PFSK-1 (cell line): ENCODE data around the gene EWSR1.

Source experiments
- POLR2AphosphoS5 ChIP-seq: IDR thresholded peaks from 2 replicates; pipeline ENCODE4 v1.6.1; 2012; ENCODE audit warnings: low read depth, mild to moderate bottlenecking, control low read depth, low read length, moderate library complexity
- TAF1 ChIP-seq: IDR thresholded peaks from 2 replicates; pipeline ENCODE4 v1.6.1; 2012; ENCODE audit warnings: low read length, control low read depth, borderline replicate concordance; ENCODE audit not compliant: insufficient read depth
- TF ChIP-seq, protein P1 (sequence below), 2 experiments: IDR thresholded peaks; 2 replicates each; pipeline versions ENCODE4 v1.6.1 to v1.8.0; 2011 to 2012; ENCODE audit warnings: low read depth in 2 of 2, low read length in 2 of 2, control low read depth in 1 of 2, inconsistent platforms in 1 of 2, mild to moderate bottlenecking in 1 of 2, moderate library complexity in 1 of 2; ENCODE audit not compliant: insufficient read depth in 1 of 2

DNA sequence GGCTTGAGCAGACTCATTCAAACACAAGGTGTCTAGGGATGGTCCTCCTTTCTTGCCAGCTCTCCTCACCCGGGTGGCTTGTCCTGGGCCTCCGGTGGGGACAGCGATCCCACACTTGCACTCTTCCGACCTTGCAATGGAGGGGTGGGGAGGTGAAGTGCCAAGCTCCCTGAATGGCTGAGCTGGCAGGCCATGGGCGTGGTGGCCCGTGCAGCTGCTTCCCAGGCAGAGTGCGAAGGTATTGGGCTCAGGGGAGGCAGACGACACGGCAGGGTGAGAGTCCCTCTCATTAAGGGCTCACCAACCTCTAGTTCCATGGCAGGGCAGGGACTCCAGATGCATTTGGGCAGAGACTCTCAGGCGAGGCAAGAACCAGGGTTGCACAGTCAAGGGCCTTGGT, 58.4 kb downstream of the EWSR1 start:
- TF ChIP-seq TAF1 (no peak), POLR2AphosphoS5 (no peak)
- TF ChIP-seq, protein P1, sequence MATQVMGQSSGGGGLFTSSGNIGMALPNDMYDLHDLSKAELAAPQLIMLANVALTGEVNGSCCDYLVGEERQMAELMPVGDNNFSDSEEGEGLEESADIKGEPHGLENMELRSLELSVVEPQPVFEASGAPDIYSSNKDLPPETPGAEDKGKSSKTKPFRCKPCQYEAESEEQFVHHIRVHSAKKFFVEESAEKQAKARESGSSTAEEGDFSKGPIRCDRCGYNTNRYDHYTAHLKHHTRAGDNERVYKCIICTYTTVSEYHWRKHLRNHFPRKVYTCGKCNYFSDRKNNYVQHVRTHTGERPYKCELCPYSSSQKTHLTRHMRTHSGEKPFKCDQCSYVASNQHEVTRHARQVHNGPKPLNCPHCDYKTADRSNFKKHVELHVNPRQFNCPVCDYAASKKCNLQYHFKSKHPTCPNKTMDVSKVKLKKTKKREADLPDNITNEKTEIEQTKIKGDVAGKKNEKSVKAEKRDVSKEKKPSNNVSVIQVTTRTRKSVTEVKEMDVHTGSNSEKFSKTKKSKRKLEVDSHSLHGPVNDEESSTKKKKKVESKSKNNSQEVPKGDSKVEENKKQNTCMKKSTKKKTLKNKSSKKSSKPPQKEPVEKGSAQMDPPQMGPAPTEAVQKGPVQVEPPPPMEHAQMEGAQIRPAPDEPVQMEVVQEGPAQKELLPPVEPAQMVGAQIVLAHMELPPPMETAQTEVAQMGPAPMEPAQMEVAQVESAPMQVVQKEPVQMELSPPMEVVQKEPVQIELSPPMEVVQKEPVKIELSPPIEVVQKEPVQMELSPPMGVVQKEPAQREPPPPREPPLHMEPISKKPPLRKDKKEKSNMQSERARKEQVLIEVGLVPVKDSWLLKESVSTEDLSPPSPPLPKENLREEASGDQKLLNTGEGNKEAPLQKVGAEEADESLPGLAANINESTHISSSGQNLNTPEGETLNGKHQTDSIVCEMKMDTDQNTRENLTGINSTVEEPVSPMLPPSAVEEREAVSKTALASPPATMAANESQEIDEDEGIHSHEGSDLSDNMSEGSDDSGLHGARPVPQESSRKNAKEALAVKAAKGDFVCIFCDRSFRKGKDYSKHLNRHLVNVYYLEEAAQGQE (IDR thresholded peaks at IDR 0.05; ENCODE audit: insufficient read depth in 1 of 2, low read depth in 2 of 2, low read length in 2 of 2): no peak
